NT2/D1 (cell line): Measurements from ENCODE around the gene EGLN2.

Source experiments
- SUZ12 ChIP-seq: IDR thresholded peaks from 2 replicates; pipeline ENCODE4 v1.6.1; 2011; ENCODE audit not compliant: insufficient read length, insufficient read depth; ENCODE audit errors: extremely low read depth
- YY1 ChIP-seq: IDR thresholded peaks from 2 replicates; pipeline ENCODE4 v1.6.1; 2011; ENCODE audit not compliant: insufficient read length, insufficient read depth
- ZNF274 ChIP-seq: IDR thresholded peaks from 2 replicates; pipeline ENCODE4 v1.6.1; 2011; ENCODE audit warnings: mild to moderate bottlenecking, low read depth, low read length

DNA sequence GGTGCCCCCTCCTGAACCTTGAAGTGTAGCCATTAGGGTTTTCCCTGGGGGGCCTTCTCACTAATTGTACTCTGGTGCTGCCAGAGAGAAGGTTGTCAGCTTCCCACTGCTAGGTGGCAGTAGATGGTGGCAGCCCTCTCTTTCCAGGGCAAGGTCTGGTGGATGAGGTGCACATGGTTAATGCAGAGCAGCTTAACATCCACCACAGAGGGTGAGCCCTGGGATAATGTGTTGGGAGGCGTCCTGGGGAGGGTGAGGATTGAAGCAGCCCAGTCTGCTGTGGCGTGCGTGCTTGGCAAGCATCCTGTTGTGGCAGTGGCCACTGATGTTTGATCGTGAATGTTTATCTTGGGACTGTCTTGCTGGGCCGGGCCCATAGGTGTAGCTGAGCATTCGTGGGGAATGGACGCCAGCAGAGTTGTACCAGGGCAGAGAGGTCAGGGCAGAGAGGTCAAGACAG lies 5.8 kb downstream of the EGLN2 start:
- TF ChIP-seq ZNF274 (no peak), SUZ12 (no peak), YY1 (no peak)
